HepG2 (cell line): ENCODE results near the gene TFB1M. TPM values are rescaled to one million over a fixed set of nuclear protein-coding genes. Genes with fewer than 3 reads are reported as not detected.

Experiments used
- ATF4 ChIP-seq, 2 experiments: fragments of 450-650 bp in 1 of 2; sonication (generic) in 1 of 2; formaldehyde crosslinking; IDR thresholded peaks; 2 replicates each; pipeline versions ENCODE4 v1.5.0 to v1.8.0; 2020 to 2022; ENCODE audit warnings: mild to moderate bottlenecking in 1 of 2, missing genetic modification reagents in 1 of 2
- CHCHD3 ChIP-seq: sonication (generic); formaldehyde crosslinking; IDR thresholded peaks from 2 replicates; pipeline ENCODE4 v1.8.0; 2022; ENCODE audit warnings: mild to moderate bottlenecking, missing genetic modification reagents, moderate library complexity
- DMAP1 ChIP-seq: IDR thresholded peaks from 2 replicates; pipeline ENCODE4 v1.6.1; 2016
- E2F5 ChIP-seq: sonication (generic); formaldehyde crosslinking; conservative IDR thresholded peaks from 2 replicates; pipeline ENCODE4 v1.4.0; 2020; ENCODE audit warnings: missing genetic modification reagents
- EZH2 ChIP-seq: conservative IDR thresholded peaks from 2 replicates; pipeline ENCODE4 v1.6.1; 2012; ENCODE audit warnings: mild to moderate bottlenecking, low read depth, low read length, moderate library complexity
- HNRNPUL1 ChIP-seq: fragments of 200-400 bp; formaldehyde crosslinking; IDR thresholded peaks from 2 replicates; pipeline ENCODE4 v1.6.1; 2017; ENCODE audit warnings: low read depth, mild to moderate bottlenecking, low read length, moderate library complexity
- JDP2 ChIP-seq: sonication (generic); formaldehyde crosslinking; IDR thresholded peaks from 2 replicates; pipeline ENCODE4 v1.8.1; 2022; ENCODE audit warnings: missing genetic modification reagents, borderline replicate concordance
- MXI1 ChIP-seq: IDR thresholded peaks from 3 replicates; pipeline ENCODE4 v1.6.1; 2012; ENCODE audit warnings: low read depth, low read length, inconsistent platforms, borderline replicate concordance
- MYC ChIP-seq: sonication (generic); formaldehyde crosslinking; IDR thresholded peaks from 2 replicates; pipeline ENCODE4 v1.9.0; 2021; ENCODE audit warnings: missing genetic modification reagents, borderline replicate concordance
- REPIN1 ChIP-seq: sonication (generic); formaldehyde crosslinking; IDR thresholded peaks from 2 replicates; pipeline ENCODE4 v1.8.0; 2022; ENCODE audit warnings: missing genetic modification reagents, low read depth, mild to moderate bottlenecking, borderline replicate concordance
- RXRA ChIP-seq: sonication (generic); formaldehyde crosslinking; IDR thresholded peaks from 2 replicates; pipeline ENCODE4 v1.5.1; 2020; ENCODE audit warnings: missing genetic modification reagents
- SRSF4 ChIP-seq: fragments of 200-400 bp; formaldehyde crosslinking; IDR thresholded peaks from one replicate; pipeline ENCODE4 v1.6.1; 2018; ENCODE audit warnings: mild to moderate bottlenecking, low read depth, low read length, moderate library complexity; ENCODE audit not compliant: poor library complexity, severe bottlenecking
- SRY ChIP-seq: sonication (generic); formaldehyde crosslinking; IDR thresholded peaks from 2 replicates; pipeline ENCODE4 v1.8.0; 2022; ENCODE audit warnings: mild to moderate bottlenecking, missing genetic modification reagents
- XBP1 ChIP-seq: sonication (generic); formaldehyde crosslinking; IDR thresholded peaks from 2 replicates; pipeline ENCODE4 v1.5.0; 2020; ENCODE audit warnings: missing genetic modification reagents
- ZBTB21 ChIP-seq: sonication (generic); formaldehyde crosslinking; IDR thresholded peaks from 2 replicates; pipeline ENCODE4 v1.4.0; 2020; ENCODE audit warnings: missing genetic modification reagents
- ZNF230 ChIP-seq: sonication (generic); formaldehyde crosslinking; IDR thresholded peaks from 2 replicates; pipeline ENCODE4 v1.4.0; 2020; ENCODE audit warnings: mild to moderate bottlenecking, missing genetic modification reagents
- ZNF251 ChIP-seq: sonication (generic); formaldehyde crosslinking; IDR thresholded peaks from 2 replicates; pipeline ENCODE4 v1.9.0; 2021; ENCODE audit warnings: mild to moderate bottlenecking, missing genetic modification reagents
- ZNF263 ChIP-seq: sonication (generic); formaldehyde crosslinking; IDR thresholded peaks from 2 replicates; pipeline ENCODE4 v1.4.0; 2020; ENCODE audit warnings: missing genetic modification reagents
- ZNF264 ChIP-seq: sonication (generic); formaldehyde crosslinking; IDR thresholded peaks from 2 replicates; pipeline ENCODE4 v1.4.0; 2020; ENCODE audit warnings: missing genetic modification reagents
- ZNF362 ChIP-seq: sonication (generic); formaldehyde crosslinking; IDR thresholded peaks from 2 replicates; pipeline ENCODE4 v1.4.0; 2020; ENCODE audit warnings: missing genetic modification reagents, mild to moderate bottlenecking, borderline replicate concordance
- ZNF678 ChIP-seq: sonication (generic); formaldehyde crosslinking; IDR thresholded peaks from 2 replicates; pipeline ENCODE4 v1.4.0; 2020; ENCODE audit warnings: mild to moderate bottlenecking, missing genetic modification reagents
- ZNF713 ChIP-seq: sonication (generic); formaldehyde crosslinking; IDR thresholded peaks from 2 replicates; pipeline ENCODE4 v1.4.0; 2020; ENCODE audit warnings: mild to moderate bottlenecking, missing genetic modification reagents
- ZNF75D ChIP-seq: sonication (generic); formaldehyde crosslinking; IDR thresholded peaks from 2 replicates; pipeline ENCODE4 v1.8.1; 2023; ENCODE audit warnings: missing genetic modification reagents, mild to moderate bottlenecking, borderline replicate concordance
- ZNF781 ChIP-seq: sonication (generic); formaldehyde crosslinking; IDR thresholded peaks from 2 replicates; pipeline ENCODE4 v1.5.1; 2020; ENCODE audit warnings: borderline replicate concordance, mild to moderate bottlenecking, missing genetic modification reagents; ENCODE audit errors: not compliant biosample characterization
- ZSCAN22 ChIP-seq: sonication (generic); formaldehyde crosslinking; IDR thresholded peaks from 2 replicates; pipeline ENCODE4 v1.4.0; 2020; ENCODE audit warnings: mild to moderate bottlenecking, missing genetic modification reagents
- ZSCAN30 ChIP-seq: sonication (generic); formaldehyde crosslinking; IDR thresholded peaks from 2 replicates; pipeline ENCODE4 v1.5.0; 2020; ENCODE audit warnings: mild to moderate bottlenecking, missing genetic modification reagents
- polyA plus RNA-seq, 8 experiments: library from polyadenylated mRNA; depleted of rRNA in 3 of 8; stranded (reverse) in 7 of 8; unstranded in 1 of 8; fragments of >200 nt; fragmentation: Illumina TruSeq in 4 of 8; extraction: Trizol in 4 of 8; gene quantifications; 2 replicates each; pipeline versions ENCODE4 v1.2.1 to v1.2.3, GENCODE V29; 2011 to 2016; ENCODE audit warnings: low read depth in 4 of 8, missing spikeins in 1 of 8, mixed read lengths in 1 of 8; ENCODE audit not compliant: insufficient read depth in 1 of 8
- total RNA-seq, 5 experiments: library from RNA; depleted of rRNA; stranded (reverse); fragments of >200 nt; fragmentation: Illumina TruSeq; extraction: Trizol; gene quantifications; 2 replicates each; pipeline ENCODE4 v1.2.3, GENCODE V29; 2016; ENCODE audit warnings: low read depth in 1 of 5
- TF ChIP-seq, protein P1 (sequence below): sonication (generic); formaldehyde crosslinking; IDR thresholded peaks from 2 replicates; pipeline ENCODE4 v1.8.1; 2023; ENCODE audit warnings: missing genetic modification reagents, inconsistent platforms, borderline replicate concordance

The TFB1M gene
- total and polyA plus RNA-seq, 2 of the 13 experiments (the other 11 are each of a cell fraction or from before 2014, with no cell fraction given), result 91.4 to 122 TPM

DNA sequence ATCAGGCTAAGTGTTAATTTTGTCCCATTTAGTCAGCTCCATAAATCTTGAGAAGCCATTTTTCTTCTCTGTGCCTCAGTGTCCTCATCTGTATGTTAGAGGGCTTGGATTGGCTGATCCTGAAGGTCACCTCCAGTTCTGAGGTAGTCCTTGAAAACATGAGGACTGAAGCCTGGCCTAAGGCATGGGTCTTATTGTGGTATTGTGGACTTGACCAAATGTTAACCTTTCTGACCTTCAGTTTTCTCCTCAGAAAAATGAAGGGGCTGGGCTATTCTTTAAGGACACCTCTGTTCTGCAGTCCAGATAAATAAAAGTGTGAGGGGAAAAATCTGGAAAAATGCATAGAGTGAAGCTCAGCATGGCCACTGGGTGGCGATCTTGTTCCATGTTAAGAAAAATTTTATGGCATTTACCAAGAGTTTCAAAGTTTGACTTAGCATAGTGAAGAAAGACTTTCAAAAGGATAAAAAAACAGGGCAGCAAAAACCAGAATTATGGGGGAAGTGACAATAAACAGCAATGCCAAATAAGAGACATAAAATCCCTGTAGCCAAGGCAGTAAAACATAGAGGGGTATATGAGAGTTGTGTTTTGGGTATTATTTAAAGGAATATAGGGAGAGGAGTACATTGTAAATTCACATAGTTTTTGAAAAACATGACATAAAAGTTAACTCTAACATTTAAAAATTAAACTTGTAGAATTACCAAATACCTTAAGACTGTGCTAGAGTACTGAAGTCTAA, 13.2 kb upstream of the TFB1M start (continued):
- TF ChIP-seq ATF4 (CRISPR knock-in tag; IDR thresholded peaks at IDR 0.05) (no peak; a peak in 1 of 4 replicates), CHCHD3 (no peak), ZBTB21 (peak; percentile 26; the same call in 1 of the 2 replicates), XBP1 (CRISPR knock-in tag) (no peak), DMAP1 (no peak), ZSCAN30 (CRISPR knock-in tag) (no peak), RXRA (CRISPR knock-in tag) (no peak), ZNF362 (no peak), ZNF75D (no peak), MYC (no peak), ZNF678 (CRISPR knock-in tag) (no peak), EZH2 (no peak), MXI1 (no peak), ZNF781 (CRISPR knock-in tag) (no peak), REPIN1 (CRISPR knock-in tag) (no peak), ZNF230 (CRISPR knock-in tag) (no peak), SRY (CRISPR knock-in tag) (no peak), ZNF263 (CRISPR knock-in tag) (peak; percentile 44; the same call in 1 of the 2 replicates), E2F5 (no peak), JDP2 (CRISPR knock-in tag) (no peak), HNRNPUL1 (no peak), ZNF264 (CRISPR knock-in tag) (peak; percentile 80; the same call in 1 of the 2 replicates), ZNF713 (CRISPR knock-in tag) (no peak), SRSF4 (peak; percentile 62), ZNF251 (CRISPR knock-in tag) (no peak), ZSCAN22 (CRISPR knock-in tag) (no peak)
- TF ChIP-seq, protein P1, sequence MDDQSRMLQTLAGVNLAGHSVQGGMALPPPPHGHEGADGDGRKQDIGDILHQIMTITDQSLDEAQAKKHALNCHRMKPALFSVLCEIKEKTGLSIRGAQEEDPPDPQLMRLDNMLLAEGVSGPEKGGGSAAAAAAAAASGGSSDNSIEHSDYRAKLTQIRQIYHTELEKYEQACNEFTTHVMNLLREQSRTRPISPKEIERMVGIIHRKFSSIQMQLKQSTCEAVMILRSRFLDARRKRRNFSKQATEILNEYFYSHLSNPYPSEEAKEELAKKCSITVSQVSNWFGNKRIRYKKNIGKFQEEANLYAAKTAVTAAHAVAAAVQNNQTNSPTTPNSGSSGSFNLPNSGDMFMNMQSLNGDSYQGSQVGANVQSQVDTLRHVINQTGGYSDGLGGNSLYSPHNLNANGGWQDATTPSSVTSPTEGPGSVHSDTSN, result no peak
